Loucy (cell line): ENCODE data around the gene NOXA1.

ENCODE experiments used
- H2AFZ ChIP-seq: fragments of 200-600 bp; sonication (generic); 2 replicates; pipeline ENCODE4 v1.6.0; 2016; ENCODE audit warnings: antibody characterized with exemption, mild to moderate bottlenecking, low read length, moderate library complexity
- H3F3A ChIP-seq: fragments of 200-600 bp; 2 replicates; pipeline ENCODE4 v1.6.0; 2016; ENCODE audit warnings: antibody characterized with exemption, low read depth, mild to moderate bottlenecking
- H3K27me3 ChIP-seq: fragments of 200-600 bp; sonication (generic); 2 replicates; pipeline ENCODE4 v1.6.1; 2014; ENCODE audit warnings: low read length, mild to moderate bottlenecking; ENCODE audit not compliant: insufficient read depth, poor library complexity, severe bottlenecking
- H3K36me3 ChIP-seq: fragments of 200-600 bp; sonication (generic); 2 replicates; pipeline ENCODE4 v1.6.1; 2016; ENCODE audit warnings: low read length; ENCODE audit not compliant: insufficient read depth
- H3K4me1 ChIP-seq: fragments of 200-600 bp; sonication (generic); 2 replicates; pipeline ENCODE4 v1.5.1; 2014; ENCODE audit warnings: low read length, mild to moderate bottlenecking; ENCODE audit not compliant: insufficient read depth, poor library complexity, severe bottlenecking
- H3K4me2 ChIP-seq: fragments of 200-600 bp; sonication (generic); 2 replicates; pipeline ENCODE4 v1.6.0; 2014; ENCODE audit warnings: antibody characterized with exemption, low read length, low read depth, mild to moderate bottlenecking; ENCODE audit not compliant: poor library complexity, severe bottlenecking
- H3K4me3 ChIP-seq: fragments of 200-600 bp; sonication (generic); 2 replicates; pipeline ENCODE4 v1.5.1; 2014; ENCODE audit warnings: low read length, mild to moderate bottlenecking, mixed read lengths; ENCODE audit not compliant: poor library complexity, severe bottlenecking
- H3K79me2 ChIP-seq: fragments of 200-600 bp; sonication (generic); 2 replicates; pipeline ENCODE4 v1.6.1; 2014; ENCODE audit warnings: low read length; ENCODE audit not compliant: insufficient read depth
- H3K9ac ChIP-seq: fragments of 200-600 bp; sonication (generic); 2 replicates; pipeline ENCODE4 v1.6.0; 2014; ENCODE audit warnings: mild to moderate bottlenecking, low read depth, low read length, moderate library complexity; ENCODE audit not compliant: poor library complexity, severe bottlenecking
- H3K9me2 ChIP-seq: fragments of 200-600 bp; sonication (generic); replicated peaks from 2 replicates; pipeline ENCODE4 v1.6.1; 2016; ENCODE audit warnings: low read depth, low read length, mixed read lengths
- H3K9me3 ChIP-seq: fragments of 200-600 bp; sonication (generic); 2 replicates; pipeline ENCODE4 v1.6.1; 2014; ENCODE audit warnings: mild to moderate bottlenecking, antibody characterized with exemption, low read length, low read depth; ENCODE audit not compliant: insufficient read depth
- H4K20me1 ChIP-seq: fragments of 200-600 bp; sonication (generic); 2 replicates; pipeline ENCODE4 v1.6.0; 2014; ENCODE audit warnings: antibody characterized with exemption, low read length, mild to moderate bottlenecking; ENCODE audit not compliant: insufficient read depth, poor library complexity, severe bottlenecking
- CTCF ChIP-seq: fragments of 200-600 bp; sonication (generic); conservative IDR thresholded peaks from 2 replicates; pipeline ENCODE4 v1.5.1; 2014; ENCODE audit warnings: mild to moderate bottlenecking, antibody characterized with exemption, low read length
- EZH2phosphoT487 ChIP-seq: fragments of 200-600 bp; IDR thresholded peaks from 2 replicates; pipeline ENCODE4 v1.6.1; 2018; ENCODE audit warnings: antibody characterized with exemption, mild to moderate bottlenecking, moderate library complexity, borderline replicate concordance

The NOXA1 gene

GRCh38 chr9:137406085-137406760 is 17.0 kb upstream of the NOXA1 start:
- no peak overlapping the region for H2AFZ ChIP-seq
- H3K4me1 ChIP-seq = no peaks in the 10 kb centered on the region
- no peak overlapping the region for H3K4me2 ChIP-seq
- TF ChIP-seq CTCF (no peak), EZH2phosphoT487 (no peak)
- no peaks in the 10 kb centered on the region for H3K9me2 ChIP-seq
- no peaks in the 10 kb centered on the region for H3F3A ChIP-seq
- no peak overlapping the region for H3K9ac ChIP-seq
- H3K4me3 ChIP-seq = no peak overlapping the region
- H3K27me3 ChIP-seq = no peaks in the 10 kb centered on the region
- no peaks in the 10 kb centered on the region; the same call in 1 of the 2 replicates for H3K9me3 ChIP-seq
- no peaks in the 10 kb centered on the region for H4K20me1 ChIP-seq
- H3K79me2 ChIP-seq = no peaks in the 10 kb centered on the region
- H3K36me3 ChIP-seq = no peaks in the 10 kb centered on the region

- Histone ChIP-seq H3K4me3 (no peak overlapping the region), H4K20me1 (no peaks in the 10 kb centered on the region), H2AFZ (no peak overlapping the region), H3K36me3 (no peaks in the 10 kb centered on the region), H3K4me2 (no peak overlapping the region), H3K9me2 (no peaks in the 10 kb centered on the region), H3K9ac (no peak overlapping the region), H3K4me1 (no peaks in the 10 kb centered on the region), H3F3A (no peaks in the 10 kb centered on the region), H3K27me3 (no peaks in the 10 kb centered on the region), H3K79me2 (no peaks in the 10 kb centered on the region), H3K9me3 (no peaks in the 10 kb centered on the region; the same call in 1 of the 2 replicates)
- TF ChIP-seq CTCF = no peak
- TF ChIP-seq EZH2phosphoT487 = no peak
These were observed 16.2 kb upstream of the NOXA1 start for GRCh38 chr9:137406876-137407589.

- Histone ChIP-seq H3K9ac (no peak overlapping the region), H3K4me3 (no peak overlapping the region), H2AFZ (no peak overlapping the region), H3K9me3 (no peaks in the 10 kb centered on the region; the same call in 1 of the 2 replicates), H3K27me3 (no peaks in the 10 kb centered on the region), H3F3A (no peaks in the 10 kb centered on the region), H3K9me2 (no peaks in the 10 kb centered on the region), H3K79me2 (no peaks in the 10 kb centered on the region), H3K4me1 (no peaks in the 10 kb centered on the region), H3K36me3 (no peaks in the 10 kb centered on the region), H4K20me1 (no peaks in the 10 kb centered on the region), H3K4me2 (no peak overlapping the region)
- no peak for TF ChIP-seq CTCF
- TF ChIP-seq EZH2phosphoT487 = no peak
These were observed 15.4 kb upstream of the NOXA1 start for GRCh38 chr9:137407590-137408300.
